IMR-90 (cell line): ENCODE results near the gene MPST. TPM values are rescaled to one million over a fixed set of nuclear protein-coding genes. Genes with fewer than 3 reads are reported as not detected.
A peak's percentile ranks its signal among the peaks of the same experiment; 100 is the strongest.

ENCODE experiments used
- ATAC-seq: fragments of 200-7000 bp; cut with Tn5 transposase; 2 replicates; pipeline ENCODE4 v1.9.1; 2020; ENCODE audit warnings: low read depth, mild to moderate bottlenecking, moderate library complexity
- BruUV-seq: library from RNA; stranded (reverse); fragments of 400-500 nt; replicated peaks from 2 replicates; lab custom pipeline; 2021; lab: Mats Ljungman, UMichigan
- CTCF ChIA-PET: fragments of 300-600 bp; formaldehyde crosslinking; extraction: SDS; loops from one replicate; lab custom pipeline; 2021; ENCODE audit warnings: antibody characterized with exemption; lab: Yijun Ruan, JAX
- POLR2A ChIA-PET: fragments of 300-600 bp; sonication (Branson Sonifier 250); formaldehyde crosslinking; loops from one replicate; lab custom pipeline; 2022; ENCODE audit warnings: antibody characterized with exemption; ENCODE audit not compliant: unreplicated experiment; lab: Charles Lee
- DNase-seq: peaks from one replicate; pipeline ENCODE4 v3.0.0; 2013
- H2AFZ ChIP-seq: replicated peaks from 2 replicates; pipeline ENCODE3; 2013; ENCODE audit warnings: low read length, mild to moderate bottlenecking; ENCODE audit not compliant: poor library complexity
- H2AK5ac ChIP-seq: 2 replicates; pipeline ENCODE4 v1.6.1; 2013; ENCODE audit warnings: low read depth, low read length, inconsistent platforms
- H2AK9ac ChIP-seq: replicated peaks from 2 replicates; pipeline ENCODE3; 2013; ENCODE audit warnings: mild to moderate bottlenecking, low read depth, low read length, moderate library complexity; ENCODE audit not compliant: poor library complexity
- H2BK120ac ChIP-seq: 2 replicates; pipeline ENCODE4 v1.6.1; 2013; ENCODE audit warnings: low read depth, low read length, inconsistent platforms
- H2BK15ac ChIP-seq: 3 replicates; pipeline ENCODE4 v1.6.1; 2013; ENCODE audit warnings: low read depth, low read length, inconsistent platforms
- H2BK20ac ChIP-seq: 2 replicates; pipeline ENCODE4 v1.6.1; 2013; ENCODE audit warnings: low read depth, mild to moderate bottlenecking, inconsistent platforms, low read length, moderate library complexity
- H2BK5ac ChIP-seq: 2 replicates; pipeline ENCODE4 v1.6.1; 2013; ENCODE audit warnings: mild to moderate bottlenecking, low read depth, low read length, inconsistent platforms; ENCODE audit not compliant: poor library complexity, severe bottlenecking
- H3K14ac ChIP-seq: replicated peaks from 2 replicates; pipeline ENCODE4 v1.6.1; 2013; ENCODE audit warnings: low read depth, low read length, inconsistent platforms
- H3K18ac ChIP-seq: 2 replicates; pipeline ENCODE4 v1.6.1; 2013; ENCODE audit warnings: low read depth, low read length, control low read depth
- H3K23ac ChIP-seq: 2 replicates; pipeline ENCODE4 v1.6.1; 2013; ENCODE audit warnings: low read depth, low read length, inconsistent platforms
- H3K27ac ChIP-seq: 2 replicates; pipeline ENCODE4 v1.5.1; 2013; ENCODE audit warnings: mild to moderate bottlenecking, control low read depth, low read length; ENCODE audit not compliant: insufficient read depth
- H3K27me3 ChIP-seq: 2 replicates; pipeline ENCODE4 v1.6.1; 2013; ENCODE audit warnings: low read length; ENCODE audit not compliant: control insufficient read depth, insufficient read depth
- H3K36me3 ChIP-seq: 2 replicates; pipeline ENCODE4 v1.6.1; 2013; ENCODE audit warnings: low read length, mixed read lengths; ENCODE audit not compliant: control insufficient read depth, insufficient read depth
- H3K4ac ChIP-seq: 2 replicates; pipeline ENCODE4 v1.6.1; 2013; ENCODE audit warnings: low read depth, low read length, inconsistent platforms
- H3K4me1 ChIP-seq: 2 replicates; pipeline ENCODE4 v1.6.1; 2013; ENCODE audit warnings: low read length, mixed read lengths; ENCODE audit not compliant: control insufficient read depth, insufficient read depth
- H3K4me2 ChIP-seq: 2 replicates; pipeline ENCODE4 v1.6.1; 2013; ENCODE audit warnings: low read depth, mild to moderate bottlenecking, control low read depth, low read length, moderate library complexity
- H3K4me3 ChIP-seq: 2 replicates; pipeline ENCODE4 v1.5.1; 2013; ENCODE audit warnings: low read depth, mild to moderate bottlenecking, control low read depth, low read length, moderate library complexity; ENCODE audit not compliant: insufficient read depth
- H3K56ac ChIP-seq: 2 replicates; pipeline ENCODE4 v1.6.1; 2013; ENCODE audit warnings: low read length, inconsistent platforms; ENCODE audit not compliant: insufficient read depth; ENCODE audit errors: extremely low read depth
- H3K79me1 ChIP-seq, 2 experiments: 2 replicates each; pipeline ENCODE4 v1.6.1; 2013; ENCODE audit warnings: low read length in 2 of 2, inconsistent platforms in 1 of 2, low read depth in 1 of 2
- H3K9ac ChIP-seq: 2 replicates; pipeline ENCODE4 v1.6.1; 2013; ENCODE audit warnings: low read depth, low read length, control low read depth
- H3K9me1 ChIP-seq: 2 replicates; pipeline ENCODE4 v1.6.1; 2013; ENCODE audit warnings: low read length, inconsistent platforms; ENCODE audit not compliant: insufficient read depth
- H3K9me3 ChIP-seq: 2 replicates; pipeline ENCODE4 v1.6.1; 2013; ENCODE audit warnings: low read length; ENCODE audit not compliant: control insufficient read depth, insufficient read depth
- H4K20me1 ChIP-seq: 2 replicates; pipeline ENCODE4 v1.6.1; 2013; ENCODE audit warnings: low read length, inconsistent platforms; ENCODE audit not compliant: insufficient read depth
- H4K5ac ChIP-seq: 2 replicates; pipeline ENCODE4 v1.6.1; 2013; ENCODE audit warnings: mild to moderate bottlenecking, low read depth, low read length, control low read depth
- H4K8ac ChIP-seq, 2 experiments: 2 replicates each; pipeline ENCODE4 v1.6.1; 2013; ENCODE audit warnings: low read depth in 2 of 2, low read length in 2 of 2, control low read depth in 1 of 2, inconsistent platforms in 1 of 2
- H4K91ac ChIP-seq: 2 replicates; pipeline ENCODE4 v1.6.1; 2013; ENCODE audit warnings: low read depth, low read length, inconsistent platforms; ENCODE audit not compliant: insufficient read depth
- BHLHE40 ChIP-seq: fragments of 150-350 bp; IDR thresholded peaks from 2 replicates; pipeline ENCODE4 v1.6.1; 2016; ENCODE audit warnings: mild to moderate bottlenecking, low read depth, low read length
- MAFK ChIP-seq: IDR thresholded peaks from 2 replicates; pipeline ENCODE4 v1.6.1; 2012; ENCODE audit warnings: low read depth, low read length, improper control_type of control experiment
- MAZ ChIP-seq: IDR thresholded peaks from 2 replicates; pipeline ENCODE4 v1.6.1; 2012; ENCODE audit warnings: low read depth, mild to moderate bottlenecking, low read length, improper control_type of control experiment, moderate library complexity, borderline replicate concordance
- POLR2A ChIP-seq: IDR thresholded peaks from 2 replicates; pipeline ENCODE4 v1.6.1; 2012; ENCODE audit warnings: mild to moderate bottlenecking, low read depth, low read length
- SMC3 ChIP-seq: fragments of 150-350 bp; IDR thresholded peaks from 2 replicates; pipeline ENCODE4 v1.6.1; 2016; ENCODE audit warnings: low read depth, mild to moderate bottlenecking, antibody characterized with exemption, low read length, moderate library complexity
- WGBS, 2 experiments: methylation state at CpG; one replicate each; pipeline versions ENCODE4 v1.1.5 to v1.1.7; 2013; ENCODE audit warnings: missing lambda C conversion rate in 2 of 2; ENCODE audit not compliant: insufficient read length in 1 of 2; ENCODE audit errors: extremely low coverage in 2 of 2; 5-methylcytosine and 5-hydroxymethylcytosine counted together
- dilution Hi-C: fragments of 300-500 bp; cut with HindIII; formaldehyde crosslinking; loops from one replicate; pipeline ENCODE4 v1.14.3; 2018; ENCODE audit warnings: low sequenced_read_pairs; ENCODE audit not compliant: unreplicated experiment
- in situ Hi-C: fragments of 300-500 bp; cut with MboI; formaldehyde crosslinking; loops from 3 replicates; pipeline ENCODE4 v1.14.3; 2019; ENCODE audit warnings: low sequenced_read_pairs, inconsistent platforms, mixed read lengths
- intact Hi-C: fragments of 100-400 bp; cut with micrococcal nuclease; formaldehyde crosslinking; loops from 2 replicates; pipeline ENCODE4 v1.10.0; 2022
- polyA plus RNA-seq, 3 experiments: library from polyadenylated mRNA; depleted of rRNA; stranded (reverse); fragments of >200 nt; gene quantifications; 2 replicates each; pipeline ENCODE4 v1.2.3, GENCODE V29; 2012; ENCODE audit warnings: low replicate concordance in 1 of 3
- total RNA-seq: library from RNA; depleted of rRNA; stranded (reverse); fragments of >200 nt; gene quantifications from 2 replicates; pipeline ENCODE4 v1.2.3, GENCODE V29; 2012
- TF ChIP-seq, protein P1 (sequence below): conservative IDR thresholded peaks from 2 replicates; pipeline ENCODE4 v1.5.1; 2012; ENCODE audit warnings: mild to moderate bottlenecking, low read depth, low read length, improper control_type of control experiment

MPST gene
- total and polyA plus RNA-seq, 2 of the 4 experiments (the other 2 are of a cell fraction), result 19.2 to 43.0 TPM

DNA sequence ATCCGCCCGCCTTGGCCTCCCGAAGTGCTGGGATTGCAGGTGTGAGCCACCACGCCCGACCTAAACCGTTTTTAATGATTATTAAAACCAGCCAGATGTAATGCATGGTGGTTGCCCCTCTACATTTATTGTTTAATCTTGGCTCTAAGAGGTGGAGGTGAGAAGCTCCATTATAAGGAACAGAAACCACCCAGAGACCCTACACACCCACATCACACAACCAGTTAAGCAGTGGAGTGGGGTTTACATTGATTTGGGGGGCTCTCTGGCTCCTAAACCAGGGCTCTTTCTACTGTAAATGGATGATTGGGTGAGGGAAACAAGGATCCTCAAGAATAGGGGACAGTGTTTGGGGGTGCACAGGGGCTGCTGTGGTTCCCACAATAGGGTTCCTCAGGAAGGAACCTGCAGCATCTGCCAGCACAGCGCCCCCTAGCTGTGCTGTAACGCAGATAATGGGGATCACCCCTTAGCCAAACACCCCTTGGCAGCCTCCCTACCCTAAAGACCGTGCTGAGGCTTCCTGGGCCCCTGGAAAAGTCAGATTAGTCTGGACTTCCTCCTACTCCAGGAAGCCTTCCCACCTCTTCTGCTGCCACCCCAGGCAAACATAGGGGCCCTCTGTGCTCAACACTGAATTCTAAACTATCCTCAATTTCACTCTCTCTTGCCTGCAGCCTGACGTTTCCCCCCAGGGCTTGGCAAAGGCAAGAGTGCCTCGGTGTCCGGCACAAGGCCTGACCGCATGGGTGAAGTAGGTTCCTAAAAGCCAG lies 2.4 kb downstream of the MPST start:
- peak overlapping the region; percentile 23 for H2AFZ ChIP-seq
- H4K20me1 ChIP-seq, result peaks cover 24% of the 10 kb centered on the region
- peaks cover 15 to 70% of the 10 kb centered on the region in 2 experiments for H3K79me1 ChIP-seq
- no peak overlapping the region for H3K27ac ChIP-seq
- no peak overlapping the region for H3K14ac ChIP-seq
- H2BK120ac ChIP-seq, result no peak overlapping the region
- TF ChIP-seq MAZ (no peak), SMC3 (no peak), MAFK (no peak), POLR2A (no peak), BHLHE40 (no peak)
- TF ChIP-seq, protein P1, sequence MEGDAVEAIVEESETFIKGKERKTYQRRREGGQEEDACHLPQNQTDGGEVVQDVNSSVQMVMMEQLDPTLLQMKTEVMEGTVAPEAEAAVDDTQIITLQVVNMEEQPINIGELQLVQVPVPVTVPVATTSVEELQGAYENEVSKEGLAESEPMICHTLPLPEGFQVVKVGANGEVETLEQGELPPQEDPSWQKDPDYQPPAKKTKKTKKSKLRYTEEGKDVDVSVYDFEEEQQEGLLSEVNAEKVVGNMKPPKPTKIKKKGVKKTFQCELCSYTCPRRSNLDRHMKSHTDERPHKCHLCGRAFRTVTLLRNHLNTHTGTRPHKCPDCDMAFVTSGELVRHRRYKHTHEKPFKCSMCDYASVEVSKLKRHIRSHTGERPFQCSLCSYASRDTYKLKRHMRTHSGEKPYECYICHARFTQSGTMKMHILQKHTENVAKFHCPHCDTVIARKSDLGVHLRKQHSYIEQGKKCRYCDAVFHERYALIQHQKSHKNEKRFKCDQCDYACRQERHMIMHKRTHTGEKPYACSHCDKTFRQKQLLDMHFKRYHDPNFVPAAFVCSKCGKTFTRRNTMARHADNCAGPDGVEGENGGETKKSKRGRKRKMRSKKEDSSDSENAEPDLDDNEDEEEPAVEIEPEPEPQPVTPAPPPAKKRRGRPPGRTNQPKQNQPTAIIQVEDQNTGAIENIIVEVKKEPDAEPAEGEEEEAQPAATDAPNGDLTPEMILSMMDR, result peak; percentile 62
- no peak for ATAC-seq
- peaks cover 7% of the 10 kb centered on the region for H3K4me1 ChIP-seq
- BruUV-seq, result no TSS peak
- ChIA-PET CTCF (interaction anchor here (0.6 to 1.5 kb wide), 3 partner anchors 16 to 1928 kb away, joined by 3 read pairs; no protein-coding TSS in a partner anchor), POLR2A (no interaction called here)
- H3K23ac ChIP-seq, result no peak overlapping the region
- H4K8ac ChIP-seq, result no peak overlapping the region
- H2AK9ac ChIP-seq, result peak overlapping the region; percentile 62
- no peak overlapping the region for H3K18ac ChIP-seq
- H3K9ac ChIP-seq, result no peak overlapping the region
- H3K4ac ChIP-seq, result no peak overlapping the region
- no peak overlapping the region for H2AK5ac ChIP-seq
- no peak overlapping the region for H2BK20ac ChIP-seq
- H3K56ac ChIP-seq, result no peak overlapping the region
- intact Hi-C loops, result loop anchor here (5.0 kb wide), 1 partner anchor 240 kb away; no protein-coding TSS in a partner anchor
- no peaks in the 10 kb centered on the region for H3K9me3 ChIP-seq
- no peak overlapping the region for H2BK15ac ChIP-seq
- H4K5ac ChIP-seq, result no peak overlapping the region
- H4K91ac ChIP-seq, result no peak overlapping the region
- no peak overlapping the region for H3K4me3 ChIP-seq
- H3K36me3 ChIP-seq, result peaks cover 27% of the 10 kb centered on the region
- no peak overlapping the region for H2BK5ac ChIP-seq
- WGBS, 2 experiments, result no CpG with 5 or more reads among the region's 13 CpGs
- no peak overlapping the region for H3K4me2 ChIP-seq
- H3K27me3 ChIP-seq, result no peaks in the 10 kb centered on the region
- peaks cover 15% of the 10 kb centered on the region; the same call in 1 of the 2 replicates for H3K9me1 ChIP-seq
- peak; percentile 34 for DNase-seq
- in situ Hi-C loops, result no loop called here
- dilution Hi-C loops, result no loop called here
